ENCODE results near the gene BCAS1.
"Not testable (repeated sequence)": the region's sequence is repeated elsewhere in the genome, so short reads cannot be mapped to it uniquely, and the experiment has no call there.

Gene BCAS1

DNA sequence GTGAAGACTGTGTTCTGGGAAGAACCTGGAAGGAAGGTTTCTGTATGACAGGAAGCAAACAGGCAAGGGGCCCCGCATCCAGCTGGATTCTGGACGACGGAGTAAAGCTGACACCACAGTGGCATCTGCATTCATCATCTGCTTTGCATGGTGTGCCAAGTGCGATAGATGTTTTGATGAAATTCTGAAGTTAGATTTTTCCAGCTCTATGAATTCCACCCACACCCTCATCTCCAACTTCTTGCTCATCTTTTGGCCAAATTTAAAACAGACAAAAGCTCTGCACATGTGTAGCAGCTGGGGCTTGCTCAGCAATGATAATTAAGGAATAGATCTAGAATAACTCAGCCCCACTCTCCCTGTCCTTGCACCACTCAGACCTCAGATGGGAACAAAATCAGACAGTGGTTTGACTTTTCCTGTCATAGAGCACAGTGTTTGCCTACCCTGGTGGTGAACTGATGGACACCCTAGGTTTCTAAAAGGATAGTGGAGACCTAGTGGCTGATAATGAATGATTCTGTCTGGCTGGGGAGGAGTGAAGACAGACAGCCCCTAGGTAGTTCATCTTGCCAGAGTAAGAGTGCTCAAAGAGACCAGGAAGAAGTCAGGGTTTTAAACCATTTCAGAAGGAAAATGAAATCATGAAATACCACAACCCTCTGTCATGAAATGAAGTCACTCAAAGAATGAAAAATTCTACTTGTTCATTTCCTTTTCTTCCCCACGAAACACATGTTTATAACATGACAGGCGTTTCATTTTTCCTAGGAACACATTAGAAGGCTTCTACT is 85.8 kb downstream of the BCAS1 start:
- peak; percentile 62 for DNase-seq (ENCODE audit: low read depth)

DNA sequence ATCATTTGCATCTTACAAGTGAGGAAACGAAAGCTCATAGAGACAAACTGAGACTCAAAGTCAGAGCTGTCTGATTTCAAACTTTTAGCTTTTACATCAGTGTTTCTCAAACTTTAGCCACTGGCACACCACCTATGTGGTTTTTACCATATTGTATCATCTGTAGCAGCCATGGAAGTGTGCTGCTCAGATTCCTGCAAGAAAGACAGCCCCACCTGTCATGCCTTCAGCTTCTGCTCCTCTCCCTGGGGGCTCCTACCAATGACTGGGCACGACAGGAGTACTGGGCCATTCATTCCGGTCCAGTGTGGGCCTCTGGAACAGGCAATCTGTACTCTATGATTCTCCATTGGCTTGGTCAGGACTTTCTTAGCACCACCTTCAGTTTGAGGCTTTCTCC is 87.0 kb downstream of the BCAS1 start:
- no peak for DNase-seq (ENCODE audit: low read depth)

- DNase-seq (ENCODE audit: low read depth) = no peak
These were observed 87.8 kb downstream of the BCAS1 start for GRCh38 chr20:53982624-53983023.

GRCh38 chr20:53981752-53982437 is 88.5 kb downstream of the BCAS1 start:
- DNase-seq (ENCODE audit: low read depth) = no peak

DNA sequence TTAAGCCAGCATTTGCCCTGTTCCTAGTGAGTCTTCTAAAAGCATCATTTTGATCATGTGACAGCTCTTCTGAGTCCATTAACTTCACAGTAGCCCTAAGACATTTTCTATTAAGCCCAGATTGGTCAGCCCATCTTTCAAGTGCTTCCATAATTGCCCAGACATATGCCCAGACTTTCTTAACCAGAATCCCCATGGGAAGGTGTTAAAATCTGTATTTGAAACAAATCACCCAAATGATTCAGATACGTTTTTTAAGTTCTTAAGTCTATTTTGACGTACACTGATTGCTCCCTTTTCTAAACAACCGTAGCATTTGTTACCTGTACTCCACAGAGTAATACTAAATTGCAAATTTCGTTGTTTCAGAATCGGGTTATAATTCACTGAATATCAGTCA is 89.3 kb downstream of the BCAS1 start:
- no peak for DNase-seq (ENCODE audit: low read depth)

GRCh38 chr20:53980031-53980465 is 90.3 kb downstream of the BCAS1 start:
- no peak for DNase-seq (ENCODE audit: low read depth)

GRCh38 chr20:53978497-53978896 is 91.9 kb downstream of the BCAS1 start:
- no peak for DNase-seq (ENCODE audit: low read depth)

DNA sequence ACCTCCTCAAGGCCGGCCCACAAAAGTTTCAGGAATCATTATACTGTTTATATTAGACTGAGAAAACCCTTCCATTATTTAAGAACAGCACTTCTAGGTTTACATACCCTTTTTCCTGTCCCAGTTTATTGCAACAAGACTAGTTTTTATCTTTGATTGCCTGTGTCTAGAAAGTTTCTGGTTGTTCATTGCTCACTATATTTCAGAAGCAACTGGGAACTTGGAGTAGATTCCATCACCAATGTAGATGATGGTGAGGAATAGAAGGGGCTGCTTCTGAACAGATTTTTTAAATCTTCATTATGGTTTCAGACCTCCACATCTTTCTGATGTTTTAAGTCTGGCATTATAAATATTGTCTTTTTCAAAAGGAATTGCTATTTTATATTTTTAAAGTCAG is 93.0 kb downstream of the BCAS1 start:
- DNase-seq (ENCODE audit: low read depth) = no peak

- no peak for DNase-seq (ENCODE audit: low read depth)
These were observed 94.6 kb downstream of the BCAS1 start for GRCh38 chr20:53975761-53976160.

GRCh38 chr20:53974785-53975555 is 95.4 kb downstream of the BCAS1 start:
- no peak for DNase-seq (ENCODE audit: low read depth)

DNA sequence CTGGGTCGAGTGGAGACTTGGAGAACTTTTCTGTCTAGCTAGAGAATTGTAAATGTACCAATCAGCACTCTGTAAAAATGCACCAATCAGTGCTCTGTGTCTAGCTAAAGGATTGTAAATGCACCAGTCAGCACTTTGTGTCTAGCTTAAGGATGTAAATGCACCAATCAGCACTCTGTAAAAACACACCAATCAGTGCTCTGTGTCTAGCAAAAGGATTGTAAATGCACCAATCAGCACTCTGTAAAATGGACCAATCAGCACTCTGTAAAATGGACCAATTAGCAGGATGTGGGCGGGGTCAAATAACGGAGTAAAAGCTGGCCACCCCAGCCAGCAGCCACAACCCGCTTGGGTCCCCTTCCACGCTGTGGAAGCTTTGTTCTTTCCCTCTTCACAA is 96.5 kb downstream of the BCAS1 start:
- not testable (repeated sequence) for DNase-seq (ENCODE audit: low read depth)

- DNase-seq (ENCODE audit: low read depth) = no peak
These were observed 98.2 kb downstream of the BCAS1 start for GRCh38 chr20:53972179-53972578.

DNA sequence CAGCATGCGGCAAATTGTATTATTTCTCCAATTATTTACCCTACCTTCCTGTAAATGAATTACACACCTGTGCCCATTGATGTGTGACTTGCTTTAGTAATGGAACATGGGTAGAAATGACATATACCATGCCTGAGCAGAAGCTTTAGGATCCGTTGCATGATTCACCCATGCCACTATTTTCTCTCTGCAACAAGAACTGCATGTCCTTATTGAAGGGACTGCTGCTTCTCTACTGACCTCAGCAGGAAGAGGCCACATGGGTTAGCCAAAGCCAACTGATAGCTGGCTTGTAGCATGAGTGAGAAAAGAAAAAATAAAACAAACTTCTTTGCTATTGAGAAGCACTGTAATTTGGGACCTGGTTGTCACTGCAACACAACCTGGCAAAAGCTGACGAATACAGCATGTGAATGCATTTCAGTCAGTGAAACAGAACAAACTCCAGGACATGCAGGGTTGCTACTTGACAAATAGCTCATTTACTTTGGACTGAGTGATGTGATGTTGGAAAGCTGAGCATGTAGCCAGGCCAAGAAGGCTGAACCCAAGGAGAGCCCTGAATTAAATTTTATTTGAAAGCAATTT is 99.2 kb downstream of the BCAS1 start:
- no peak for DNase-seq (ENCODE audit: low read depth)

DNA sequence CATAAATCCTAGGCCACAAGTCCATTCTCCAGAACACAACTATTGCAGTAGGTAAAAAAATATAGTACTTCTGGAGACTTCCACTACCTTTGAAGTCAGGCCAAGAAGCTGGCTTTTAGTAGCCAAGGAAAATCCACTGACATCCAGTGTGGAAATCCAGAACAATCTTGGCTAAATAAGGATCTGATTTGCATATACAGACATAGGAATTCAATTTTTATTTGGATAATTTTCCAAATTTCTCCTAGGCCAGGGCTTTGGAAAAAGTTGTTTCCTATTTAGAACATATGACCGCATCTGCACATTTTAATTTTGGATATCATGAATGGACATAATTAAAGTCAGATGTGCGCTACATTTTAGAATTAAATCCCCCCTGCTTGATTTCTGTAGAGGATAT is 100.2 kb downstream of the BCAS1 start:
- DNase-seq (ENCODE audit: low read depth) = no peak

- DNase-seq (ENCODE audit: low read depth) = no peak
These were observed 102.9 kb downstream of the BCAS1 start for GRCh38 chr20:53967527-53967926.

GRCh38 chr20:53966774-53967398 is 103.5 kb downstream of the BCAS1 start:
- DNase-seq (ENCODE audit: low read depth) = no peak

GRCh38 chr20:53964501-53965253 is 105.7 kb downstream of the BCAS1 start:
- no peak for DNase-seq (ENCODE audit: low read depth)

DNA sequence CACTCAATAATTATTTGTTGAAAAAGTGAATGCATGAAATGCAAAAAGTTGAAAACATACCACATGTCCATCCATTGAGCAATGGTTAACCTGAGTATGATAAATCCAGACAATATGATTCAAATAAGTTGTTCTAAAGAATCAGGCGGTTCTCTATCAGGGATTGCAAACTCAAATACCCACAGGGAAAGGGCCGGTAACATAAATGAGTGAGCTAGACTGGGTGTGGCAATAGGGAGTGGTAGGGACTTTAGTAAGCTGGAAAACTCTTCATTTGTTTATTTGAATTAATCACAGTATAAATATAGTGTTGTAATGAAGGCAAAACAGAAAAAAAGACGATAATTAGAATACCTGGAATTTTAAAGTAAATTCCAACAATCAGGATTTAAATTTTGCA is 106.3 kb downstream of the BCAS1 start:
- DNase-seq (ENCODE audit: low read depth) = no peak

DNA sequence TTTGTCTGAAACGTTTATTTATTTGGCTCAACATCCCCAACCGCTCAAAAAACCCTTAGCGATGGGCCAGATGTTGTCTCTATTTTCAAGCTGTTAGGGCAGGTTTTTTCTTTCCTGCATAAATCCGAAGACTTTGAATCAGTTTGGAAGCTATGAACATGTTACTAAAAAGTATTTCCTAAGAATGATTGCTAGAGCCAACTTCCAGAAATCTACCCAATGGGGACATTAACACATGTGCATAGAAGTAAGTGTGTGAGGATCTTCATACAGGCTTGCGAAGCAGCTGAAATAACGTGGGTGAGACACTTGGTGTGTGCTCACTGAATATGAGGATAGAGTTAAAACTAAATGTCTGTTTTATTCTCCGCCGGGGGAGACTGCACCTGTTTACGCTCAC is 106.8 kb downstream of the BCAS1 start:
- no peak for DNase-seq (ENCODE audit: low read depth)

GRCh38 chr20:53962388-53962787 is 108.0 kb downstream of the BCAS1 start:
- DNase-seq (ENCODE audit: low read depth) = no peak

DNA sequence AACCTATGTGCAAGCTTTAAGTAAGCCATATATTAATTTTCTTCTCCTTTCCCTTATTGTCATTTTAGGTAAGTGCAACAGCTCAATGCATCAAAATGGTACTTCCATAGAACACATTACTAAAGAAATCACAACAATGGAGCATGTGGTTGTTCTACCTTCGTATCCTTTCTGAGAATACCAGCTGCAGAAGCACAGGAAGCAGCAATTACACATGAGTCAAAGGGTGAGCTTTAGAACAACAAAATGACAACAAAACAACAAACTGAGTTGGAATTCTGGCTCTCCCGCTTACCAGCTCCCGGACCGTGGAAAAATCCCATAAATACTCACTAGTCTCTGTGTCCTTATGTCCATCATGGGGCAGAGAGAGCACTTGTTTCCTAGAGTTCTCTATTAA is 108.9 kb downstream of the BCAS1 start:
- DNase-seq (ENCODE audit: low read depth) = no peak

All from GM04503 (cell line).